GM12878 (cell line): ENCODE results near the gene CCDC24. TPM values are rescaled to one million over a fixed set of nuclear protein-coding genes. Genes with fewer than 3 reads are reported as not detected.

ENCODE experiments used
- ATAC-seq: fragments of 200-7000 bp; cut with Tn5 transposase; 3 replicates; pipeline ENCODE4 v1.9.1; 2020; ENCODE audit warnings: mild to moderate bottlenecking, moderate library complexity
- BruUV-seq: library from RNA; stranded (reverse); fragments of 400-500 nt; replicated peaks from 2 replicates; lab custom pipeline; 2021; lab: Mats Ljungman, UMichigan
- CTCF ChIA-PET: fragments of 300-600 bp; sonication (Branson Sonifier 250); formaldehyde crosslinking; extraction: SDS; loops from one replicate; lab custom pipeline; 2021; ENCODE audit warnings: inconsistent platforms; lab: Yijun Ruan, JAX
- POLR2A ChIA-PET: fragments of 350-600 bp; formaldehyde crosslinking; extraction: SDS; loops from one replicate; lab custom pipeline; 2021; ENCODE audit warnings: inconsistent platforms; lab: Charles Lee
- RAD21 ChIA-PET: fragments of 300-600 bp; sonication (Branson Sonifier 250); formaldehyde crosslinking; loops from one replicate; lab custom pipeline; 2023; ENCODE audit warnings: antibody characterized with exemption; ENCODE audit not compliant: unreplicated experiment; lab: Charles Lee
- SMC1A ChIA-PET: fragments of 300-600 bp; sonication (Branson Sonifier 250); formaldehyde crosslinking; loops from one replicate; lab custom pipeline; 2023; ENCODE audit not compliant: unreplicated experiment, uncharacterized antibody; lab: Charles Lee
- DNase-seq: peaks from one replicate; pipeline ENCODE4 v3.0.0-alpha.2; 2011; ENCODE audit warnings: low read depth, low spot score
- FAIRE-seq: peaks from 3 replicates; lab custom pipeline; 2011; peaks lifted over from hg19 to GRCh38; lab: Jason Lieb, UNC
- H2AFZ ChIP-seq: 2 replicates; pipeline ENCODE4 v1.6.0; 2011; ENCODE audit warnings: low read depth, low read length, control low read depth; ENCODE audit not compliant: control insufficient read depth
- H3K27ac ChIP-seq: 2 replicates; pipeline ENCODE4 v1.5.1; 2011; ENCODE audit warnings: control low read depth; ENCODE audit not compliant: control insufficient read depth, insufficient read depth
- H3K27me3 ChIP-seq, 2 experiments: replicated peaks in 1 of 2; 2 replicates each; pipeline versions ENCODE4 v1.6.0 to v1.6.1; 2011; ENCODE audit warnings: low read length in 1 of 2; ENCODE audit not compliant: control insufficient read depth in 2 of 2, insufficient read depth in 2 of 2
- H3K36me3 ChIP-seq, 2 experiments: 2 replicates each; pipeline ENCODE4 v1.5.1; 2011; ENCODE audit warnings: low read length in 1 of 2; ENCODE audit not compliant: control insufficient read depth in 2 of 2, insufficient read depth in 2 of 2
- H3K4me1 ChIP-seq: 2 replicates; pipeline ENCODE4 v1.6.1; 2011; ENCODE audit warnings: mild to moderate bottlenecking, low read length, moderate library complexity, mixed read lengths; ENCODE audit not compliant: control insufficient read depth, insufficient read depth
- H3K4me2 ChIP-seq: 2 replicates; pipeline ENCODE4 v1.6.0; 2011; ENCODE audit warnings: control low read depth; ENCODE audit not compliant: control insufficient read depth, insufficient read depth
- H3K4me3 ChIP-seq: fragments of 200-600 bp; sonication (generic); 2 replicates; pipeline ENCODE4 v1.5.1; 2016
- H3K79me2 ChIP-seq: 2 replicates; pipeline ENCODE4 v1.6.0; 2011; ENCODE audit warnings: low read length; ENCODE audit not compliant: control insufficient read depth, insufficient read depth
- H3K9ac ChIP-seq: 2 replicates; pipeline ENCODE4 v1.8.0; 2011; ENCODE audit warnings: low read length, control low read depth, mixed read lengths; ENCODE audit not compliant: control insufficient read depth, insufficient read depth
- H3K9me3 ChIP-seq: replicated peaks from 3 replicates; pipeline ENCODE4 v1.5.1; 2011; ENCODE audit warnings: mild to moderate bottlenecking, low read length; ENCODE audit not compliant: control insufficient read depth, insufficient read depth
- H4K20me1 ChIP-seq: 2 replicates; pipeline ENCODE4 v1.6.0; 2011; ENCODE audit not compliant: control insufficient read depth, insufficient read depth
- GABPA ChIP-seq: IDR thresholded peaks from 2 replicates; pipeline ENCODE4 v1.6.1; 2014; ENCODE audit warnings: antibody characterized with exemption, low read depth, mild to moderate bottlenecking, inconsistent platforms
- NFYA ChIP-seq: IDR thresholded peaks from 2 replicates; pipeline ENCODE4 v1.6.1; 2011; ENCODE audit warnings: low read depth, mild to moderate bottlenecking, low read length, improper control_type of control experiment, borderline replicate concordance
- SPI1 ChIP-seq: IDR thresholded peaks from 2 replicates; pipeline ENCODE4 v1.6.1; 2011; ENCODE audit warnings: low read depth, mild to moderate bottlenecking, low read length, moderate library complexity, borderline replicate concordance; ENCODE audit not compliant: insufficient read depth
- STAT1 ChIP-seq: fragments of 450-650 bp; conservative IDR thresholded peaks from 2 replicates; pipeline ENCODE4 v1.6.1; 2014; ENCODE audit warnings: antibody characterized with exemption, mild to moderate bottlenecking
- YBX1 ChIP-seq: fragments of 450-650 bp; IDR thresholded peaks from 2 replicates; pipeline ENCODE4 v1.6.1; 2016; ENCODE audit warnings: antibody characterized with exemption
- WGBS: methylation state at CpG from one replicate; pipeline ENCODE4 v1.1.6; 2016; ENCODE audit warnings: low lambda C conversion rate; ENCODE audit not compliant: insufficient replicate concordance, insufficient coverage; ENCODE audit errors: missing lambda C conversion rate; 5-methylcytosine and 5-hydroxymethylcytosine counted together
- in situ Hi-C: fragments of 300-500 bp; cut with MboI; formaldehyde crosslinking; loops from 9 replicates; pipeline ENCODE4 v1.14.3; 2018; ENCODE audit warnings: mixed read lengths
- intact Hi-C: fragments of 100-400 bp; cut with micrococcal nuclease; formaldehyde crosslinking; loops from one replicate; pipeline ENCODE4 v1.14.2; 2022; ENCODE audit not compliant: unreplicated experiment
- polyA plus RNA-seq, 11 experiments: library from polyadenylated mRNA; depleted of rRNA in 4 of 11; unstranded in 6 of 11; stranded (reverse) in 5 of 11; fragments of >200 nt; fragmentation: Nextera tagmentation in 4 of 11; fragmentation: Illumina TruSeq in 1 of 11; extraction: Ambion mirVana in 4 of 11; extraction: Trizol in 1 of 11; gene quantifications; 1 replicate in 1 of 11; 2 replicates in 10 of 11; pipeline versions ENCODE4 v1.2.1 to v1.2.3, GENCODE V29; 2011 to 2016; ENCODE audit warnings: inconsistent platforms in 2 of 11, missing spikeins in 2 of 11, low read depth in 1 of 11
- total RNA-seq, 4 experiments: library from RNA; depleted of rRNA in 3 of 4; stranded (reverse); fragments of >200 nt in 3 of 4; fragmentation: Illumina TruSeq in 1 of 4; extraction: Trizol in 1 of 4; gene quantifications; 2 replicates each; pipeline versions ENCODE4 v1.2.1 to v1.2.3, GENCODE V29; 2013 to 2021
- TF ChIP-seq, protein P1 (sequence below): IDR thresholded peaks from 2 replicates; pipeline ENCODE4 v1.6.1; 2011; ENCODE audit warnings: borderline replicate concordance, low read depth, mild to moderate bottlenecking, moderate library complexity, low read length; ENCODE audit not compliant: insufficient read depth, poor library complexity, severe bottlenecking

The CCDC24 gene
- total and polyA plus RNA-seq, 10 of the 15 experiments (the other 5 are each of a cell fraction or from before 2014, with no cell fraction given) = 0.18 to 3.1 (median 1.6) TPM; not detected in 1

GRCh38 chr1:44037154-44037553, 45.8 kb downstream of the CCDC24 start:
- Histone ChIP-seq H4K20me1 (no peaks in the 10 kb centered on the region), H3K79me2 (no peaks in the 10 kb centered on the region), H3K4me3 (no peak overlapping the region), H3K27me3 (no peaks in the 10 kb centered on the region), H3K9ac (no peak overlapping the region), H3K4me1 (peaks cover 9% of the 10 kb centered on the region; the same call in 1 of the 2 replicates), H2AFZ (no peak overlapping the region), H3K4me2 (no peak overlapping the region), H3K27ac (no peak overlapping the region), H3K36me3 (no peaks in the 10 kb centered on the region), H3K9me3 (no peaks in the 10 kb centered on the region)
- ChIA-PET RAD21 (interaction anchor here (0.7 to 4.5 kb wide), 8 partner anchors 12 to 274 kb away, joined by 3 to 39 read pairs (median 4); partner anchors contain the start of gene IPO13), POLR2A (no interaction called here), SMC1A (interaction anchor here (0.6 to 3.4 kb wide), 15 partner anchors 10 to 558 kb away, joined by 3 to 37 read pairs (median 4); no protein-coding TSS in a partner anchor), CTCF (interaction anchor here (0.6 to 8.9 kb wide), 24 partner anchors 10 to 798 kb away, joined by 3 to 167 read pairs (median 4); partner anchors contain the start of gene DPH2)
- no TSS peak for BruUV-seq
- no peak for TF ChIP-seq STAT1
- no peak for TF ChIP-seq GABPA
- TF ChIP-seq YBX1 = no peak
- no peak for TF ChIP-seq SPI1
- TF ChIP-seq, protein P1, sequence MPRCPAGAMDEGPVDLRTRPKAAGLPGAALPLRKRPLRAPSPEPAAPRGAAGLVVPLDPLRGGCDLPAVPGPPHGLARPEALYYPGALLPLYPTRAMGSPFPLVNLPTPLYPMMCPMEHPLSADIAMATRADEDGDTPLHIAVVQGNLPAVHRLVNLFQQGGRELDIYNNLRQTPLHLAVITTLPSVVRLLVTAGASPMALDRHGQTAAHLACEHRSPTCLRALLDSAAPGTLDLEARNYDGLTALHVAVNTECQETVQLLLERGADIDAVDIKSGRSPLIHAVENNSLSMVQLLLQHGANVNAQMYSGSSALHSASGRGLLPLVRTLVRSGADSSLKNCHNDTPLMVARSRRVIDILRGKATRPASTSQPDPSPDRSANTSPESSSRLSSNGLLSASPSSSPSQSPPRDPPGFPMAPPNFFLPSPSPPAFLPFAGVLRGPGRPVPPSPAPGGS = peak; percentile 65
- TF ChIP-seq NFYA = no peak
- whole genome bisulfite sequencing = 56% methylated on average over 5 of the region's 5 CpGs
- FAIRE-seq (no peak), DNase-seq (no peak), ATAC-seq (no peak)
- in situ Hi-C loops = loop anchor here (10.0 kb wide), 1 partner anchor 272 kb away; no protein-coding TSS in a partner anchor
- intact Hi-C loops = loop anchor here (5.0 kb wide), 1 partner anchor 90 kb away; the partner anchor contains the start of gene IPO13
